ENCODE data around the gene LASP1NB.
"Not testable (repeated sequence)": the region's sequence is repeated elsewhere in the genome, so short reads cannot be mapped to it uniquely, and the experiment has no call there.

LASP1NB gene

GRCh38 chr17:38919316-38920078 is 5.9 kb upstream of the LASP1NB start:
- DNase-seq: no peak

GRCh38 chr17:38920374-38921291 is 4.8 kb upstream of the LASP1NB start:
- DNase-seq: no peak

- no peak for DNase-seq
Observed at GRCh38 chr17:38921756-38922411, 3.5 kb upstream of the LASP1NB start.

GRCh38 chr17:38922538-38923297 is 2.7 kb upstream of the LASP1NB start:
- peak; percentile 47 for DNase-seq

- DNase-seq: no peak
Observed at GRCh38 chr17:38926293-38927070, 1.1 kb downstream of the LASP1NB start.

- not testable (repeated sequence) for DNase-seq
Observed at GRCh38 chr17:38930782-38931181, 5.4 kb downstream of the LASP1NB start.

GRCh38 chr17:38933962-38934361 is 8.5 kb downstream of the LASP1NB start:
- DNase-seq: not testable (repeated sequence)

GRCh38 chr17:38939987-38940386 is 14.6 kb downstream of the LASP1NB start:
- DNase-seq: no peak

GRCh38 chr17:38940404-38940803 is 15.0 kb downstream of the LASP1NB start:
- DNase-seq: no peak

GRCh38 chr17:38942696-38943334 is 17.4 kb downstream of the LASP1NB start:
- peak; percentile 89 for DNase-seq

- DNase-seq: no peak
Observed at GRCh38 chr17:38943607-38944006, 18.2 kb downstream of the LASP1NB start.

- DNase-seq: no peak
Observed at GRCh38 chr17:38947189-38947588, 21.8 kb downstream of the LASP1NB start.

GRCh38 chr17:38953800-38954199 is 28.4 kb downstream of the LASP1NB start:
- DNase-seq: not testable (repeated sequence)

GRCh38 chr17:38958326-38958725 is 32.9 kb downstream of the LASP1NB start:
- DNase-seq: no peak

GRCh38 chr17:38958756-38959155 is 33.3 kb downstream of the LASP1NB start:
- DNase-seq: no peak

GRCh38 chr17:38959508-38959907 is 34.1 kb downstream of the LASP1NB start:
- no peak for DNase-seq

- no peak for DNase-seq
Observed at GRCh38 chr17:38960402-38960801, 35.0 kb downstream of the LASP1NB start.

GRCh38 chr17:38961413-38961812 is 36.0 kb downstream of the LASP1NB start:
- no peak for DNase-seq

GRCh38 chr17:38967290-38967738 is 41.9 kb downstream of the LASP1NB start, which contains the start of gene FBXO47:
Gene FBXO47 (minus strand): TSS chr17:38967403. CDS start chr17:38963025, 4,378 bp downstream.
- no peak for DNase-seq

GRCh38 chr17:38969281-38969680 is 43.9 kb downstream of the LASP1NB start:
- no peak for DNase-seq

GRCh38 chr17:38970128-38970527 is 44.7 kb downstream of the LASP1NB start:
- DNase-seq: no peak
